Peyer's patch (tissue), 4 donors: ENCODE results near the gene TTC39C. TPM values are rescaled to one million over a fixed set of nuclear protein-coding genes. Genes with fewer than 3 reads are reported as not detected.

Experiments used
- DNase-seq, 3 donors: peaks; one replicate each; pipeline ENCODE4 v3.0.0-alpha.2; 2017 to 2019
- H3K27ac ChIP-seq, 4 donors: fragments of 200-600 bp; sonication (generic); one replicate each; pipeline ENCODE4 v1.5.1; 2016 to 2019
- H3K27me3 ChIP-seq, 2 donors: fragments of 200-600 bp; sonication (generic); one replicate each; pipeline ENCODE4 v1.5.1; 2019
- H3K36me3 ChIP-seq, 3 donors: fragments of 200-600 bp; sonication (generic); one replicate each; pipeline ENCODE4 v1.5.1; 2016 to 2019
- H3K4me1 ChIP-seq, 4 donors: fragments of 200-600 bp; sonication (generic); one replicate each; pipeline ENCODE4 v1.5.1; 2016 to 2019
- H3K4me3 ChIP-seq, 4 donors: fragments of 200-600 bp; sonication (generic); 1 replicate in 3 of 4; 2 replicates in 1 of 4; pipeline ENCODE4 v1.5.1; 2016 to 2019; ENCODE audit warnings: mild to moderate bottlenecking in 1 of 4
- H3K9me3 ChIP-seq, 4 donors: fragments of 200-600 bp; sonication (generic); one replicate each; pipeline ENCODE4 v1.5.1; 2016 to 2019; ENCODE audit warnings: mild to moderate bottlenecking in 1 of 4
- CTCF ChIP-seq, 6 experiments: fragments of 450-650 bp in 4 of 6; fragments of 200-600 bp in 2 of 6; sonication (generic) in 1 of 6; IDR thresholded peaks; one replicate each; pipeline ENCODE4 v1.5.1; 2017 to 2019; ENCODE audit warnings: antibody characterized with exemption in 6 of 6, mild to moderate bottlenecking in 3 of 6, moderate library complexity in 1 of 6
- POLR2A ChIP-seq, 2 donors: fragments of 450-650 bp; IDR thresholded peaks; one replicate each; pipeline ENCODE4 v1.5.1; 2017; ENCODE audit warnings: antibody characterized with exemption in 2 of 2, mild to moderate bottlenecking in 2 of 2, moderate library complexity in 2 of 2
- total RNA-seq, 4 donors: library from RNA; depleted of rRNA; stranded (reverse); fragments of >200 nt; gene quantifications; one replicate each; pipeline ENCODE4 v1.1.0, GENCODE V29; 2016

Gene TTC39C
- total RNA-seq, 4 donors from 2014 or later: 11.0 to 32.2 (median 14.2) TPM

DNA sequence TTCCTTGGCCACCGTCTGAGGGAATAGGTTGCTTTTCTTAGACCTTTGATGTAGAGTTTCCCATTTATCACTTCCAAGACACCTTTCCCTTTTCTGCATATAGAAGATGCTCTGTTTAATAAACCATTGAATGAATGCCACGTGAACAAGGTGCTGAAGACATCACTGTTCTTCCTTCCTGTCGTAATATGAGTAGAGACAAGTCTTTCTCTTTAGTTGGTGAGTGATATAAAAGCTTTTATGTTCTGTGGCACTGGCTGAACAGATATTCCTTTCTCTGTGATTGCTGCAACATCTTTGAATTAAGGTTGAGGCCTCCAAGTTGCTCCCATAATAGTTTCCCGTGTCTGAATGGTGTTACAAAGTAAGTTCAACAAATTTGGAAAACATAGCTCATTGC is 38.7 kb downstream of the TTC39C start:
- Histone ChIP-seq H3K4me3 (no peak overlapping the region), H3K4me1 (peaks cover 0 to 12% (median 0%) of the 10 kb centered on the region in 4 donors), H3K36me3 (no peaks in the 10 kb centered on the region), H3K27ac (no peak overlapping the region), H3K9me3 (no peaks in the 10 kb centered on the region), H3K27me3 (no peaks in the 10 kb centered on the region)
- DNase-seq: no peak
- TF ChIP-seq POLR2A (IDR thresholded peaks at IDR 0.05) (no peak), CTCF (IDR thresholded peaks at IDR 0.05) (no peak)

DNA sequence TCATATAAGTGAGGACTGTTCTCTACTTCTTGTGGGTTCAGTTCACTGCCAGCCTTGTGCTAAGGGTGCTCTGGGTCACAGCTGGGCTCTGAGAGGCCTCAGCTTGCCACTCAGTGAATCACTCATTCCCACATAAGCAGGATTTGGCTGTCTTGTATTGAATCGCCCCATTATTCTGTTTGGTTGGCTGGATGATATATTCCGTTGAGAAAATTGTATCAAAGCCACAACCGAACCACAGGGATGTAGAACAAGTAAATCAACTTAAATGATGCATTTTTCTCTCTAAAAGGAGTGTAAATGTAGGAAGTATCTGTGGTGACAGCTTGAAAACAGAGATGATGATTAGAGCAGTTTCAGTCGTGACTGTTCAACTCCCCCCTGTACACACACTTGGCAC is 39.6 kb downstream of the TTC39C start:
- Histone ChIP-seq H3K36me3 (no peaks in the 10 kb centered on the region), H3K4me3 (no peak overlapping the region), H3K4me1 (peaks cover 0 to 12% (median 0%) of the 10 kb centered on the region in 4 donors), H3K27ac (no peak overlapping the region), H3K27me3 (no peaks in the 10 kb centered on the region), H3K9me3 (no peaks in the 10 kb centered on the region)
- TF ChIP-seq CTCF (IDR thresholded peaks at IDR 0.05) (no peak), POLR2A (IDR thresholded peaks at IDR 0.05) (no peak)
- DNase-seq: no peak

- Histone ChIP-seq H3K27ac (no peak overlapping the region), H3K4me1 (peaks cover 0 to 12% (median 0%) of the 10 kb centered on the region in 4 donors), H3K9me3 (no peaks in the 10 kb centered on the region), H3K27me3 (no peaks in the 10 kb centered on the region), H3K36me3 (no peaks in the 10 kb centered on the region), H3K4me3 (no peak overlapping the region)
- TF ChIP-seq POLR2A (IDR thresholded peaks at IDR 0.05) (no peak), CTCF (IDR thresholded peaks at IDR 0.05) (no peak)
- DNase-seq: no peak
Observed at GRCh38 chr18:24055009-24055804, 40.7 kb downstream of the TTC39C start.

GRCh38 chr18:24055878-24056277 is 41.3 kb downstream of the TTC39C start:
- Histone ChIP-seq H3K36me3 (no peaks in the 10 kb centered on the region), H3K27ac (no peak overlapping the region)

DNA sequence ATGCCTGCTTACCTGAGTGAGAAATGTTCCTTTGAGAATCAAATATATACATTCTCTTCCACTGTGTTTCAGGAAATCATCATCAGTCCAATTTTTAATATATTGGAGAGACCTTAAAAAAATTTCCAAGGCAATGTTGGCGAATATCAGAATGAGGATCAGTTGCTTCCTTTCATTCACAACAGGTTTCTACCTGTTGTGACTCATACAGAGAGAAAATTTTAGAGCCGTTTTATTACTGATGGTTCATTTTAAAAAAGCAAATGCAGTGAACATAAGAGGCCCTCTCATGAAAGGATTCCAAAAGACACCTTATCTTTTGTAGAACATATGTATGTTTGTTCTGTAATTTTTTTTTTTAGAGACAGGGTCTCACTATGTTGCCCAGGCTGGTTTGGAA is 42.0 kb downstream of the TTC39C start:
- Histone ChIP-seq H3K4me1 (peaks cover 0 to 8% (median 0%) of the 10 kb centered on the region in 4 donors), H3K9me3 (no peaks in the 10 kb centered on the region), H3K36me3 (no peaks in the 10 kb centered on the region), H3K27ac (no peak overlapping the region), H3K4me3 (no peak overlapping the region), H3K27me3 (no peaks in the 10 kb centered on the region)
- no peak for DNase-seq
- TF ChIP-seq CTCF (IDR thresholded peaks at IDR 0.05) (no peak), POLR2A (IDR thresholded peaks at IDR 0.05) (no peak)

More at GRCh38 chr18:24055878-24056277, 41.3 kb downstream of the TTC39C start:
- H3K27me3 ChIP-seq: no peaks in the 10 kb centered on the region
- DNase-seq: no peak
- H3K9me3 ChIP-seq: no peaks in the 10 kb centered on the region
- H3K4me1 ChIP-seq: peaks cover 0 to 12% (median 0%) of the 10 kb centered on the region in 4 donors
- TF ChIP-seq CTCF (IDR thresholded peaks at IDR 0.05): no peak
- TF ChIP-seq POLR2A (IDR thresholded peaks at IDR 0.05): no peak
- no peak overlapping the region for H3K4me3 ChIP-seq
